Neural cell (in vitro differentiated cells): Measurements from ENCODE around the gene MRPL28. TPM values are rescaled to one million over a fixed set of nuclear protein-coding genes. Genes with fewer than 3 reads are reported as not detected.

Experiments
- H2AFZ ChIP-seq: fragments of 200-600, 300-800 bp; sonication (generic), shearing (Covaris generic); 2 replicates; pipeline ENCODE4 v1.6.0; 2014; ENCODE audit warnings: low read depth, mild to moderate bottlenecking, antibody characterized with exemption, low read length, moderate library complexity
- H3F3A ChIP-seq: fragments of 200-600 bp; shearing (Covaris generic); 2 replicates; pipeline ENCODE4 v1.6.1; 2016; ENCODE audit warnings: mild to moderate bottlenecking, moderate library complexity, mixed read lengths, antibody characterized with exemption, low read length; ENCODE audit not compliant: insufficient read depth, poor library complexity, severe bottlenecking
- H3K27ac ChIP-seq: fragments of 200-600, 300-800 bp; sonication (generic), shearing (Covaris generic); 2 replicates; pipeline ENCODE4 v1.5.1; 2014; ENCODE audit warnings: mild to moderate bottlenecking, low read length, moderate library complexity
- H3K27me3 ChIP-seq: fragments of 300-800, 200-600 bp; sonication (generic), shearing (Covaris generic); 2 replicates; pipeline ENCODE4 v1.6.0; 2014; ENCODE audit warnings: mild to moderate bottlenecking, low read depth, low read length, moderate library complexity; ENCODE audit not compliant: insufficient read depth
- H3K36me3 ChIP-seq: fragments of 300-800, 200-600 bp; sonication (generic), shearing (Covaris generic); 2 replicates; pipeline ENCODE4 v1.5.1; 2014; ENCODE audit warnings: mild to moderate bottlenecking, antibody characterized with exemption, low read length, moderate library complexity; ENCODE audit not compliant: insufficient read depth
- H3K4me2 ChIP-seq: fragments of 300-800, 200-600 bp; sonication (generic), shearing (Covaris generic); 2 replicates; pipeline ENCODE4 v1.6.0; 2014; ENCODE audit warnings: mild to moderate bottlenecking, low read length
- H3K4me3 ChIP-seq: fragments of 300-800, 200-600 bp; sonication (generic), shearing (Covaris generic); 2 replicates; pipeline ENCODE4 v1.5.1; 2014; ENCODE audit warnings: mild to moderate bottlenecking, low read length, moderate library complexity
- H3K79me2 ChIP-seq: fragments of 200-600 bp; shearing (Covaris generic); replicated peaks from 2 replicates; pipeline ENCODE4 v1.6.0; 2014; ENCODE audit warnings: mild to moderate bottlenecking, low read length, moderate library complexity; ENCODE audit not compliant: insufficient read depth
- H3K9ac ChIP-seq: fragments of 300-800, 200-600 bp; sonication (generic), shearing (Covaris generic); 2 replicates; pipeline ENCODE4 v1.6.1; 2016; ENCODE audit warnings: mild to moderate bottlenecking, low read length, mixed read lengths
- H3K9me2 ChIP-seq: fragments of 200-600 bp; shearing (Covaris generic); 2 replicates; pipeline ENCODE4 v1.6.1; 2016; ENCODE audit warnings: mild to moderate bottlenecking, low read length, mixed read lengths; ENCODE audit not compliant: insufficient read depth
- H3K9me3 ChIP-seq: fragments of 200-600, 300-800 bp; sonication (generic), shearing (Covaris generic); 2 replicates; pipeline ENCODE4 v1.6.1; 2016; ENCODE audit warnings: mild to moderate bottlenecking, mixed run types, low read length, moderate library complexity, mixed read lengths
- H4K20me1 ChIP-seq: fragments of 200-600 bp; shearing (Covaris generic); 2 replicates; pipeline ENCODE4 v1.6.1; 2016; ENCODE audit warnings: mild to moderate bottlenecking, mixed run types; ENCODE audit not compliant: insufficient read depth
- EP300 ChIP-seq: fragments of 450-650 bp; conservative IDR thresholded peaks from 2 replicates; pipeline ENCODE4 v1.6.1; 2014; ENCODE audit warnings: antibody characterized with exemption, mild to moderate bottlenecking, moderate library complexity; ENCODE audit not compliant: poor library complexity, severe bottlenecking
- EZH2 ChIP-seq: fragments of 200-600, 300-800 bp; shearing (Covaris generic), sonication (generic); IDR thresholded peaks from 2 replicates; pipeline ENCODE4 v1.6.1; 2014; ENCODE audit warnings: antibody characterized with exemption, low read length, borderline replicate concordance, mild to moderate bottlenecking; ENCODE audit not compliant: insufficient read depth, poor library complexity, severe bottlenecking
- MXI1 ChIP-seq: fragments of 450-650 bp; conservative IDR thresholded peaks from 2 replicates; pipeline ENCODE4 v1.6.1; 2014; ENCODE audit warnings: antibody characterized with exemption, mild to moderate bottlenecking; ENCODE audit not compliant: poor library complexity, severe bottlenecking
- POLR2AphosphoS5 ChIP-seq: IDR thresholded peaks from 2 replicates; pipeline ENCODE4 v1.6.1; 2012
- RAD21 ChIP-seq: fragments of 450-650 bp; conservative IDR thresholded peaks from 2 replicates; pipeline ENCODE4 v1.6.1; 2014; ENCODE audit warnings: antibody characterized with exemption, mild to moderate bottlenecking, moderate library complexity
- SMC3 ChIP-seq: fragments of 450-650 bp; conservative IDR thresholded peaks from 2 replicates; pipeline ENCODE4 v1.6.1; 2014; ENCODE audit warnings: antibody characterized with exemption, mild to moderate bottlenecking, moderate library complexity; ENCODE audit not compliant: poor library complexity
- TAF1 ChIP-seq: IDR thresholded peaks from 2 replicates; pipeline ENCODE4 v1.6.1; 2012; ENCODE audit warnings: low read depth
- polyA plus RNA-seq: library from polyadenylated mRNA; depleted of rRNA; stranded (reverse); fragments of >200 nt; gene quantifications from 2 replicates; pipeline ENCODE4 v1.2.3, GENCODE V29; 2014
- TF ChIP-seq, protein P1 (sequence below): IDR thresholded peaks from 2 replicates; pipeline ENCODE4 v1.6.1; 2012; ENCODE audit warnings: borderline replicate concordance
- TF ChIP-seq, protein P2 (sequence below): fragments of 450-650 bp; IDR thresholded peaks from 2 replicates; pipeline ENCODE4 v1.5.1; 2014; ENCODE audit warnings: antibody characterized with exemption, mild to moderate bottlenecking, moderate library complexity; ENCODE audit not compliant: poor library complexity, severe bottlenecking

The MRPL28 gene
- polyA plus RNA-seq, 1 donor from 2014 or later: 134 TPM

DNA sequence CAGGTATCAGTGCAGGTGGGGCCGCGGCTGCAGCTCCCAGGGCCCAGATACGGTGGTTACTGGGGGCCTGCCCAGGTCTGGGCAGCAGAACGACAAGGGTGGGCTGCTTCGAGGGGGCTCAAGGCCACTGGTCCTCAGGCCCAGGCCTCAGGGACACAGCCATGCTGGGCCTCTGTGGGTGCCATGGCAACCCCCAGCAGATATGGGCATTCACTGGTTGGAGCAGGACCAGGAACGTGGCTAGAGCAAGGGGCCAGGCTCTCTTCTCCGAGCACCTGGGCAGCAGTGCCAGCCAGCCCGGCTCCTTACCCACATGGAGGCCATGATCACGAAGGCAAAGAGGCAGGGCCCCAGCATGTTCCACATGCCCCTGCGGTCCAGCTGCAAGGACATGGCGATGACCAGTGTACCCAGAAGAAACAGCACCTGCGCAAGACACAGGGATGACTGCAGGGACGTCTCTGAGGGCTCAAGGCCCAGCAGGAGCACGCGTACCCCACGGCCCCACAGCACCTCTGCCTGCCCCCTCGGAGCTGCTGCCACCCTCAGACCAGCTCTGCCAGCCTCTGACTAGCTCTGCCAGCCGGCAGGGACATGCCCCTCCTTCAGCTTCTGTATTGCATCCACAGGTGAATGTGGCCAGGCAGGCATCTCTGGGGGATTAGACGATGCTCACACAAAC lies 2.1 kb upstream of the MRPL28 start:
- Histone ChIP-seq H3K4me3 (no peak overlapping the region), H3F3A (no peaks in the 10 kb centered on the region), H3K9me3 (no peaks in the 10 kb centered on the region), H3K27me3 (no peaks in the 10 kb centered on the region), H3K36me3 (no peaks in the 10 kb centered on the region), H3K27ac (no peak overlapping the region), H3K4me2 (no peak overlapping the region), H3K9ac (no peak overlapping the region), H3K9me2 (no peaks in the 10 kb centered on the region), H2AFZ (no peak overlapping the region), H3K79me2 (no peaks in the 10 kb centered on the region), H4K20me1 (no peaks in the 10 kb centered on the region)
- TF ChIP-seq POLR2AphosphoS5: no peak
- no peak for TF ChIP-seq RAD21
- no peak for TF ChIP-seq EZH2
- TF ChIP-seq TAF1: no peak
- no peak for TF ChIP-seq SMC3
- no peak for TF ChIP-seq EP300
- TF ChIP-seq, protein P1, sequence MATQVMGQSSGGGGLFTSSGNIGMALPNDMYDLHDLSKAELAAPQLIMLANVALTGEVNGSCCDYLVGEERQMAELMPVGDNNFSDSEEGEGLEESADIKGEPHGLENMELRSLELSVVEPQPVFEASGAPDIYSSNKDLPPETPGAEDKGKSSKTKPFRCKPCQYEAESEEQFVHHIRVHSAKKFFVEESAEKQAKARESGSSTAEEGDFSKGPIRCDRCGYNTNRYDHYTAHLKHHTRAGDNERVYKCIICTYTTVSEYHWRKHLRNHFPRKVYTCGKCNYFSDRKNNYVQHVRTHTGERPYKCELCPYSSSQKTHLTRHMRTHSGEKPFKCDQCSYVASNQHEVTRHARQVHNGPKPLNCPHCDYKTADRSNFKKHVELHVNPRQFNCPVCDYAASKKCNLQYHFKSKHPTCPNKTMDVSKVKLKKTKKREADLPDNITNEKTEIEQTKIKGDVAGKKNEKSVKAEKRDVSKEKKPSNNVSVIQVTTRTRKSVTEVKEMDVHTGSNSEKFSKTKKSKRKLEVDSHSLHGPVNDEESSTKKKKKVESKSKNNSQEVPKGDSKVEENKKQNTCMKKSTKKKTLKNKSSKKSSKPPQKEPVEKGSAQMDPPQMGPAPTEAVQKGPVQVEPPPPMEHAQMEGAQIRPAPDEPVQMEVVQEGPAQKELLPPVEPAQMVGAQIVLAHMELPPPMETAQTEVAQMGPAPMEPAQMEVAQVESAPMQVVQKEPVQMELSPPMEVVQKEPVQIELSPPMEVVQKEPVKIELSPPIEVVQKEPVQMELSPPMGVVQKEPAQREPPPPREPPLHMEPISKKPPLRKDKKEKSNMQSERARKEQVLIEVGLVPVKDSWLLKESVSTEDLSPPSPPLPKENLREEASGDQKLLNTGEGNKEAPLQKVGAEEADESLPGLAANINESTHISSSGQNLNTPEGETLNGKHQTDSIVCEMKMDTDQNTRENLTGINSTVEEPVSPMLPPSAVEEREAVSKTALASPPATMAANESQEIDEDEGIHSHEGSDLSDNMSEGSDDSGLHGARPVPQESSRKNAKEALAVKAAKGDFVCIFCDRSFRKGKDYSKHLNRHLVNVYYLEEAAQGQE: no peak
- no peak for TF ChIP-seq MXI1
- TF ChIP-seq, protein P2, sequence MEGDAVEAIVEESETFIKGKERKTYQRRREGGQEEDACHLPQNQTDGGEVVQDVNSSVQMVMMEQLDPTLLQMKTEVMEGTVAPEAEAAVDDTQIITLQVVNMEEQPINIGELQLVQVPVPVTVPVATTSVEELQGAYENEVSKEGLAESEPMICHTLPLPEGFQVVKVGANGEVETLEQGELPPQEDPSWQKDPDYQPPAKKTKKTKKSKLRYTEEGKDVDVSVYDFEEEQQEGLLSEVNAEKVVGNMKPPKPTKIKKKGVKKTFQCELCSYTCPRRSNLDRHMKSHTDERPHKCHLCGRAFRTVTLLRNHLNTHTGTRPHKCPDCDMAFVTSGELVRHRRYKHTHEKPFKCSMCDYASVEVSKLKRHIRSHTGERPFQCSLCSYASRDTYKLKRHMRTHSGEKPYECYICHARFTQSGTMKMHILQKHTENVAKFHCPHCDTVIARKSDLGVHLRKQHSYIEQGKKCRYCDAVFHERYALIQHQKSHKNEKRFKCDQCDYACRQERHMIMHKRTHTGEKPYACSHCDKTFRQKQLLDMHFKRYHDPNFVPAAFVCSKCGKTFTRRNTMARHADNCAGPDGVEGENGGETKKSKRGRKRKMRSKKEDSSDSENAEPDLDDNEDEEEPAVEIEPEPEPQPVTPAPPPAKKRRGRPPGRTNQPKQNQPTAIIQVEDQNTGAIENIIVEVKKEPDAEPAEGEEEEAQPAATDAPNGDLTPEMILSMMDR: no peak

- Histone ChIP-seq H3K9me2 (no peaks in the 10 kb centered on the region), H3K4me3 (no peak overlapping the region), H3K27me3 (no peaks in the 10 kb centered on the region), H3K9me3 (no peaks in the 10 kb centered on the region), H3K27ac (no peak overlapping the region), H3K36me3 (no peaks in the 10 kb centered on the region), H3K9ac (no peak overlapping the region), H2AFZ (no peak overlapping the region), H3K79me2 (no peaks in the 10 kb centered on the region), H4K20me1 (no peaks in the 10 kb centered on the region), H3F3A (no peaks in the 10 kb centered on the region), H3K4me2 (no peak overlapping the region)
- TF ChIP-seq RAD21: no peak
- TF ChIP-seq EZH2: no peak
- TF ChIP-seq SMC3: no peak
- TF ChIP-seq TAF1: no peak
- TF ChIP-seq, protein P1: no peak
- TF ChIP-seq, protein P2: no peak
- TF ChIP-seq EP300: no peak
- TF ChIP-seq POLR2AphosphoS5: no peak
- no peak for TF ChIP-seq MXI1
Observed at GRCh38 chr16:371515-372301, 1.4 kb upstream of the MRPL28 start.
